Measurements from ENCODE around the gene TRIO. TPM values are rescaled to one million over a fixed set of nuclear protein-coding genes. Genes with fewer than 3 reads are reported as not detected.

Gene TRIO
- total RNA-seq, 1 experiment from 2014 or later, result 88.8 TPM

DNA sequence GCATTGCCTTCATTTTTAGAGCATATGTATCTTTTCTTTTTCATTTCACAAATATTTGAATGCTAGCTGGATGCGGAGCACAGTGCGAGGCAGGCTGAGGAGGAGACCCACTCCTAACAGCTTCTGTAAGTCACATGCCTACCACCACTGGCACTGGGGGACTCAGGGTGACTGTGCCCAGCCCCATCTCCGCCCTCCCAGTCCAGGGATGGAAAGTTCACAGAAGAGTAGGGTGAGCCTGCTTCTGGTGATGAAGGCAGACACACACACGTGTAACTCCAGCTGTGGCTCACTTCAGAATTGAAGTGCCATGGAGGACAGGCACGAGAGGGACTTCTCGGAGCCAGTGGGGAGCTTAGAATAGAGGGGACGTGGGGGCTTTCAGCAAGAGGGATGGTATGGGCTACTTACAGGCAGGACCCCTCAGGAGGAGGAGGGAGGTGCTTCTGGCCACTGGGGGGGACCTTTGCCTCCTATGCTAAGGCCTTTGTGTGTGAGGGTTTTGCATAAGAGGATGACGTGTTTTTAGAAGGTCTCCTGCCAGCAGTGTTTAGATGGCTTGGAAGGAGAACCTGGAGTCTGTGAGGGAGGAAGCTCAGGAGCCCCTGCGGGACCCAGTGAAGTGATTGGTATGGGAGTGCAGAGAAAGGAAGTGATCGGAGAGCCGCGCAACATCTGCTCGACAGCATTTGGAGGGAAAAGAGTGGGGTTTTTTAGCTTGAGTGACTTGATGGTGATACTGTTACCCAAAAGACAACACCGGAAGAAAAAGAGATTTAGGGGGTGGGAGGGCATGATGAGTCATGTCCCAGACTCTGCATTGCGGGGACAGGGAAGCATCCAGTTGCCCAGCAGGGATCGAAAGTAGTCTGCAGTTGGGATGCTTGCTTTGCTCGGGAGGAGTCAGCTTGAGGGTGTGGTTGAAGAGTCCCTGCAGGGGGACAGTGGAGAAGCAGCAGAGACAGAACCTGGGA is 274.9 kb downstream of the TRIO start (continued):
- no peak for TF ChIP-seq NR2C2 (CRISPR knock-in tag; IDR thresholded peaks at IDR 0.05)
- TF ChIP-seq, protein P1, sequence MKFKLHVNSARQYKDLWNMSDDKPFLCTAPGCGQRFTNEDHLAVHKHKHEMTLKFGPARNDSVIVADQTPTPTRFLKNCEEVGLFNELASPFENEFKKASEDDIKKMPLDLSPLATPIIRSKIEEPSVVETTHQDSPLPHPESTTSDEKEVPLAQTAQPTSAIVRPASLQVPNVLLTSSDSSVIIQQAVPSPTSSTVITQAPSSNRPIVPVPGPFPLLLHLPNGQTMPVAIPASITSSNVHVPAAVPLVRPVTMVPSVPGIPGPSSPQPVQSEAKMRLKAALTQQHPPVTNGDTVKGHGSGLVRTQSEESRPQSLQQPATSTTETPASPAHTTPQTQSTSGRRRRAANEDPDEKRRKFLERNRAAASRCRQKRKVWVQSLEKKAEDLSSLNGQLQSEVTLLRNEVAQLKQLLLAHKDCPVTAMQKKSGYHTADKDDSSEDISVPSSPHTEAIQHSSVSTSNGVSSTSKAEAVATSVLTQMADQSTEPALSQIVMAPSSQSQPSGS (CRISPR knock-in tag; IDR thresholded peaks at IDR 0.05; ENCODE audit: borderline replicate concordance, low read depth), result no peak
- TF ChIP-seq, protein P2, sequence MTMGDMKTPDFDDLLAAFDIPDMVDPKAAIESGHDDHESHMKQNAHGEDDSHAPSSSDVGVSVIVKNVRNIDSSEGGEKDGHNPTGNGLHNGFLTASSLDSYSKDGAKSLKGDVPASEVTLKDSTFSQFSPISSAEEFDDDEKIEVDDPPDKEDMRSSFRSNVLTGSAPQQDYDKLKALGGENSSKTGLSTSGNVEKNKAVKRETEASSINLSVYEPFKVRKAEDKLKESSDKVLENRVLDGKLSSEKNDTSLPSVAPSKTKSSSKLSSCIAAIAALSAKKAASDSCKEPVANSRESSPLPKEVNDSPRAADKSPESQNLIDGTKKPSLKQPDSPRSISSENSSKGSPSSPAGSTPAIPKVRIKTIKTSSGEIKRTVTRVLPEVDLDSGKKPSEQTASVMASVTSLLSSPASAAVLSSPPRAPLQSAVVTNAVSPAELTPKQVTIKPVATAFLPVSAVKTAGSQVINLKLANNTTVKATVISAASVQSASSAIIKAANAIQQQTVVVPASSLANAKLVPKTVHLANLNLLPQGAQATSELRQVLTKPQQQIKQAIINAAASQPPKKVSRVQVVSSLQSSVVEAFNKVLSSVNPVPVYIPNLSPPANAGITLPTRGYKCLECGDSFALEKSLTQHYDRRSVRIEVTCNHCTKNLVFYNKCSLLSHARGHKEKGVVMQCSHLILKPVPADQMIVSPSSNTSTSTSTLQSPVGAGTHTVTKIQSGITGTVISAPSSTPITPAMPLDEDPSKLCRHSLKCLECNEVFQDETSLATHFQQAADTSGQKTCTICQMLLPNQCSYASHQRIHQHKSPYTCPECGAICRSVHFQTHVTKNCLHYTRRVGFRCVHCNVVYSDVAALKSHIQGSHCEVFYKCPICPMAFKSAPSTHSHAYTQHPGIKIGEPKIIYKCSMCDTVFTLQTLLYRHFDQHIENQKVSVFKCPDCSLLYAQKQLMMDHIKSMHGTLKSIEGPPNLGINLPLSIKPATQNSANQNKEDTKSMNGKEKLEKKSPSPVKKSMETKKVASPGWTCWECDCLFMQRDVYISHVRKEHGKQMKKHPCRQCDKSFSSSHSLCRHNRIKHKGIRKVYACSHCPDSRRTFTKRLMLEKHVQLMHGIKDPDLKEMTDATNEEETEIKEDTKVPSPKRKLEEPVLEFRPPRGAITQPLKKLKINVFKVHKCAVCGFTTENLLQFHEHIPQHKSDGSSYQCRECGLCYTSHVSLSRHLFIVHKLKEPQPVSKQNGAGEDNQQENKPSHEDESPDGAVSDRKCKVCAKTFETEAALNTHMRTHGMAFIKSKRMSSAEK (CRISPR knock-in tag; IDR thresholded peaks at IDR 0.05; ENCODE audit: borderline replicate concordance), result no peak
- TF ChIP-seq, protein P3, sequence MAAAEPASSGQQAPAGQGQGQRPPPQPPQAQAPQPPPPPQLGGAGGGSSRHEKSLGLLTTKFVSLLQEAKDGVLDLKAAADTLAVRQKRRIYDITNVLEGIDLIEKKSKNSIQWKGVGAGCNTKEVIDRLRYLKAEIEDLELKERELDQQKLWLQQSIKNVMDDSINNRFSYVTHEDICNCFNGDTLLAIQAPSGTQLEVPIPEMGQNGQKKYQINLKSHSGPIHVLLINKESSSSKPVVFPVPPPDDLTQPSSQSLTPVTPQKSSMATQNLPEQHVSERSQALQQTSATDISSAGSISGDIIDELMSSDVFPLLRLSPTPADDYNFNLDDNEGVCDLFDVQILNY (CRISPR knock-in tag; IDR thresholded peaks at IDR 0.05), result no peak
- TF ChIP-seq E2F4 (CRISPR knock-in tag; IDR thresholded peaks at IDR 0.05; ENCODE audit: borderline replicate concordance, low read depth), result no peak
- TF ChIP-seq ZNF232 (CRISPR knock-in tag; IDR thresholded peaks at IDR 0.05), result no peak

- H3K4me1 Mint-ChIP-seq, result peaks cover 39% of the 10 kb centered on the region
- DNase-seq (ENCODE audit: low spot score), result no peak
- H3K36me3 Mint-ChIP-seq, result peaks cover 40% of the 10 kb centered on the region
- H3K27ac Mint-ChIP-seq, result no peak overlapping the region
- TF ChIP-seq MLX (CRISPR knock-in tag; IDR thresholded peaks at IDR 0.05), result no peak
- TF ChIP-seq MAX (CRISPR knock-in tag; IDR thresholded peaks at IDR 0.05), result no peak
- no peak for TF ChIP-seq ZNF121 (CRISPR knock-in tag; IDR thresholded peaks at IDR 0.05)
- no peak for TF ChIP-seq ZNF281 (CRISPR knock-in tag; IDR thresholded peaks at IDR 0.05)
- TF ChIP-seq ZNF671 (CRISPR knock-in tag; IDR thresholded peaks at IDR 0.05), result no peak
- no peak for TF ChIP-seq USF2 (CRISPR knock-in tag; IDR thresholded peaks at IDR 0.05)
- TF ChIP-seq, protein P4, sequence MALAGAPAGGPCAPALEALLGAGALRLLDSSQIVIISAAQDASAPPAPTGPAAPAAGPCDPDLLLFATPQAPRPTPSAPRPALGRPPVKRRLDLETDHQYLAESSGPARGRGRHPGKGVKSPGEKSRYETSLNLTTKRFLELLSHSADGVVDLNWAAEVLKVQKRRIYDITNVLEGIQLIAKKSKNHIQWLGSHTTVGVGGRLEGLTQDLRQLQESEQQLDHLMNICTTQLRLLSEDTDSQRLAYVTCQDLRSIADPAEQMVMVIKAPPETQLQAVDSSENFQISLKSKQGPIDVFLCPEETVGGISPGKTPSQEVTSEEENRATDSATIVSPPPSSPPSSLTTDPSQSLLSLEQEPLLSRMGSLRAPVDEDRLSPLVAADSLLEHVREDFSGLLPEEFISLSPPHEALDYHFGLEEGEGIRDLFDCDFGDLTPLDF (CRISPR knock-in tag; IDR thresholded peaks at IDR 0.05), result no peak
- no peak for TF ChIP-seq JUN (CRISPR knock-in tag; IDR thresholded peaks at IDR 0.05)
- no peaks in the 10 kb centered on the region for H3K9me3 Mint-ChIP-seq
- ChIA-PET CTCF (no interaction called here), POLR2A (no interaction called here)
- no peak overlapping the region for H3K4me3 Mint-ChIP-seq
- ATAC-seq, result no peak
- H3K27me3 Mint-ChIP-seq (ENCODE audit: low read depth), result no peaks in the 10 kb centered on the region
Measured at GRCh38 chr5:14419686-14420085, 276.5 kb downstream of the TRIO start.
